Fibroblast of lung (primary cell): ENCODE results near the gene PAK4. TPM values are rescaled to one million over a fixed set of nuclear protein-coding genes. Genes with fewer than 3 reads are reported as not detected.
"Not testable (repeated sequence)": the region's sequence is repeated elsewhere in the genome, so short reads cannot be mapped to it uniquely, and the experiment has no call there.

Source experiments
- DNase-seq, 2 donors: peaks; one replicate each; pipeline versions ENCODE4 v3.0.0 to v3.0.0-alpha.2; 2010; ENCODE audit warnings: low read depth in 2 of 2
- H2AFZ ChIP-seq: 2 replicates; pipeline ENCODE4 v1.5.1; 2012; ENCODE audit warnings: low read length, control low read depth, inconsistent platforms
- H3K27ac ChIP-seq: 2 replicates; pipeline ENCODE4 v1.5.1; 2011; ENCODE audit warnings: low read length, control low read depth; ENCODE audit not compliant: insufficient read depth
- H3K27me3 ChIP-seq: 2 replicates; pipeline ENCODE4 v1.5.1; 2011; ENCODE audit warnings: mild to moderate bottlenecking, low read length; ENCODE audit not compliant: control insufficient read depth, insufficient read depth
- H3K36me3 ChIP-seq: 2 replicates; pipeline ENCODE4 v1.5.1; 2011; ENCODE audit warnings: low read length; ENCODE audit not compliant: control insufficient read depth, insufficient read depth
- H3K4me1 ChIP-seq: 2 replicates; pipeline ENCODE4 v1.5.1; 2011; ENCODE audit warnings: low read length; ENCODE audit not compliant: control insufficient read depth, insufficient read depth; ENCODE audit errors: extremely low read depth
- H3K4me2 ChIP-seq: 2 replicates; pipeline ENCODE4 v1.5.1; 2011; ENCODE audit warnings: low read length, control low read depth; ENCODE audit not compliant: insufficient read depth; ENCODE audit errors: extremely low read depth
- H3K4me3 ChIP-seq, 4 experiments: fragments of 200-600 bp in 1 of 4; sonication (generic) in 1 of 4; replicated peaks in 1 of 4; 2 replicates each; pipeline ENCODE4 v1.5.1; 2011 to 2016; ENCODE audit warnings: low read length in 4 of 4, low read depth in 3 of 4, mild to moderate bottlenecking in 3 of 4, control low read depth in 2 of 4, inconsistent platforms in 1 of 4, mixed read lengths in 1 of 4; ENCODE audit not compliant: insufficient read depth in 1 of 4; ENCODE audit errors: control extremely low read depth in 1 of 4
- H3K79me2 ChIP-seq: 2 replicates; pipeline ENCODE4 v1.5.1; 2012; ENCODE audit warnings: mild to moderate bottlenecking, low read length, inconsistent platforms; ENCODE audit not compliant: control insufficient read depth, insufficient read depth
- H3K9ac ChIP-seq: 2 replicates; pipeline ENCODE4 v1.5.1; 2011; ENCODE audit warnings: mild to moderate bottlenecking, low read length, control low read depth; ENCODE audit not compliant: insufficient read depth
- H3K9me3 ChIP-seq: 2 replicates; pipeline ENCODE4 v1.5.1; 2012; ENCODE audit warnings: low read depth, low read length; ENCODE audit not compliant: control insufficient read depth, insufficient read depth
- H4K20me1 ChIP-seq: 2 replicates; pipeline ENCODE4 v1.5.1; 2011; ENCODE audit warnings: low read length; ENCODE audit not compliant: control insufficient read depth, insufficient read depth; ENCODE audit errors: extremely low read depth
- CTCF ChIP-seq, 2 donors: IDR thresholded peaks in 1 of 2; conservative IDR thresholded peaks in 1 of 2; 1 replicate in 1 of 2; 2 replicates in 1 of 2; pipeline ENCODE4 v1.5.1; 2011 to 2012; ENCODE audit warnings: low read length in 2 of 2, control low read depth in 1 of 2, inconsistent platforms in 1 of 2, low read depth in 1 of 2, mild to moderate bottlenecking in 1 of 2
- EZH2 ChIP-seq: IDR thresholded peaks from 2 replicates; pipeline ENCODE4 v1.5.1; 2012; ENCODE audit warnings: low read length, control low read depth, mild to moderate bottlenecking; ENCODE audit errors: missing control alignments
- polyA plus RNA-seq, 2 donors: library from polyadenylated mRNA; depleted of rRNA in 1 of 2; stranded (reverse) in 1 of 2; unstranded in 1 of 2; fragments of >200 nt; gene quantifications; 2 replicates each; pipeline ENCODE4 v1.2.1, GENCODE V29; 2011 to 2012; ENCODE audit warnings: missing spikeins in 1 of 2
- total RNA-seq: library from RNA; depleted of rRNA; stranded (reverse); fragments of >200 nt; gene quantifications from 2 replicates; pipeline ENCODE4 v1.2.1, GENCODE V29; 2014

Gene PAK4
- total and polyA plus RNA-seq, 2 donors (not counting 1 experiment from before 2014, with no cell fraction given) = 4.6 to 8.4 TPM

DNA sequence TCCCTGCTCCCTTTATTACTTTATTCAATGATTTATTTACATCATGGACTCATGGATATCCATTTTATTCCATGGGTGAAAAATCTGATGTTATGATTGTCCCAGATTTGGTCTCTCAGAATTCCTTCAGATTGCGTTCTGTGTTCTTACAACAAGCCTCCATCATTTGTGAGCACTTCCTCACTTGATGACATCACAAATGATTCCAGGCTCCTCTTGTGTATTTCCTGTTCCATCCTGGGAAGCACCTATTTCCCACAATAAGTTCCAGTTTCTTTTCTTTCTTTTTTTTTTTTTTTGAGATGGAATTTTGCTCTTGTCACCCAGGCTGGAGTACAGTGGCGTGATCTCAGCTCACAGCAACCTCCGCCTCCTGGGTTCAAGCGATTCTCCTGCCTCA is 34.7 kb upstream of the PAK4 start:
- H3K27ac ChIP-seq = no peak overlapping the region
- no peak for DNase-seq
- H3K9ac ChIP-seq = no peak overlapping the region

GRCh38 chr19:39095799-39096540 is 29.6 kb upstream of the PAK4 start:
- not testable (repeated sequence) for H3K27ac ChIP-seq, H3K9ac ChIP-seq, H3K27me3 ChIP-seq, DNase-seq, H2AFZ ChIP-seq, H3K4me3 ChIP-seq, H3K9me3 ChIP-seq, H3K4me2 ChIP-seq, H3K4me1 ChIP-seq, H3K79me2 ChIP-seq, H3K36me3 ChIP-seq, H4K20me1 ChIP-seq

More for the DNA sequence above, 34.7 kb upstream of the PAK4 start:
- TF ChIP-seq EZH2 (no peak), CTCF (conservative IDR thresholded peaks at IDR 0.05 in 1 of 2, IDR thresholded peaks at IDR 0.05 in 1 of 2; ENCODE audit: low read depth in 1 of 2, low read length in 2 of 2) (no peak)
- no peak overlapping the region for H3K4me3 ChIP-seq
- H3K36me3 ChIP-seq = no peaks in the 10 kb centered on the region
- no peaks in the 10 kb centered on the region for H3K4me1 ChIP-seq
- H2AFZ ChIP-seq = no peak overlapping the region
- H3K27me3 ChIP-seq = no peaks in the 10 kb centered on the region
- H3K9me3 ChIP-seq = no peaks in the 10 kb centered on the region
- no peaks in the 10 kb centered on the region for H3K79me2 ChIP-seq
- H3K4me2 ChIP-seq = no peak overlapping the region
- H4K20me1 ChIP-seq = no peaks in the 10 kb centered on the region

DNA sequence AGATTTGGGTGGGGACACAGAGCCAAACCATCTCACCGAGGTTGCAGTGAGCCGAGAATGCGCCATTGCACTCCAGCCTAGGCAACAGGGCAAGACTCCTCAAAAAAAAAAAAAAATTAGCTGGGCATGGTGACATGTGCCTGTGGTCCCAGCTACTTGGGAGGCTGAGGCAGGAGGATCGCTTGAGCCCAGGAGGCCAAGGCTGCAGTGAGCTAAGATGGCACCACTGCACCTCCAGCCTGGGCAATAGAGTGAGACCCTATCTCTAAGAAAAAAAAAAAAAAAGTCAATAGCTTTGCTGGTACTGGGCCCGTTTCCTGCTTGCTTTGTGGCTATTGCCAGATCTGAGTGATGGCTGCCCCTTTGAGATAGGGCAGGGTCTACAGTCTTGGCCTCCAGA is 28.3 kb upstream of the PAK4 start:
- DNase-seq = no peak
- peaks cover 6% of the 10 kb centered on the region for H3K27me3 ChIP-seq
- no peaks in the 10 kb centered on the region for H3K4me1 ChIP-seq
- no peaks in the 10 kb centered on the region for H3K79me2 ChIP-seq
- H3K27ac ChIP-seq = no peak overlapping the region
- H3K36me3 ChIP-seq = no peaks in the 10 kb centered on the region
- H4K20me1 ChIP-seq = no peaks in the 10 kb centered on the region
- no peak overlapping the region for H3K4me3 ChIP-seq
- H3K4me2 ChIP-seq = no peak overlapping the region
- H3K9ac ChIP-seq = no peak overlapping the region
- H3K9me3 ChIP-seq = no peaks in the 10 kb centered on the region
- no peak overlapping the region for H2AFZ ChIP-seq
- TF ChIP-seq CTCF (conservative IDR thresholded peaks at IDR 0.05 in 1 of 2, IDR thresholded peaks at IDR 0.05 in 1 of 2; ENCODE audit: low read depth in 1 of 2, low read length in 2 of 2) = no peak
- TF ChIP-seq EZH2 = no peak
